22Rv1 (cell line): ENCODE measurements around the gene KRT79.
A peak's percentile ranks its signal among the peaks of the same experiment; 100 is the strongest.

ENCODE experiments used
- H3K27ac ChIP-seq: fragments of 450-650 bp; 2 replicates; pipeline ENCODE4 v1.5.1; 2017
- ZFX ChIP-seq: fragments of 450-650 bp; IDR thresholded peaks from 2 replicates; pipeline ENCODE4 v1.6.1; 2017; ENCODE audit warnings: antibody characterized with exemption, borderline replicate concordance
- TF ChIP-seq, protein P1 (sequence below): fragments of 450-650 bp; IDR thresholded peaks from 2 replicates; pipeline ENCODE4 v1.5.1; 2017; ENCODE audit warnings: mild to moderate bottlenecking

KRT79 gene

DNA sequence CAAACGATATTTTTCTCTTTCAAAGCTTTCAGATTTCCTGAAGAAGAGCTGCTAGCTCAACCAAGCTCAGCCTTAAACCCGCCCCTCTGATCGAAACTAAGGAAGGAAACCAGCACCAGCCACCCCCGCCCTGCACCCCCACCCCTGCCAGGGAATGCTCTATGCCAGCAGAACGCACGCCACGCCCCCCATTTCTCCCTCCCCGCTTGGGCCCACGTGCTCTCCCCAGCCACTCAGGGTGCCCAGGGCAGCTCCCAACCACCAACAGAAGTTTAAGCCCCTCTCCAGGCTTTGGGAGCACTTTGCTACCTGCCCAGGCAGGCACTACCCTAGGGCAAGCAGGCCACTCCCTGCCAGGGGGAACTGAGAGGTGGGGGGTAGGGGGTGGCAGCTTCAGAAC, 33.5 kb upstream of the KRT79 start:
- H3K27ac ChIP-seq, result no peak overlapping the region

DNA sequence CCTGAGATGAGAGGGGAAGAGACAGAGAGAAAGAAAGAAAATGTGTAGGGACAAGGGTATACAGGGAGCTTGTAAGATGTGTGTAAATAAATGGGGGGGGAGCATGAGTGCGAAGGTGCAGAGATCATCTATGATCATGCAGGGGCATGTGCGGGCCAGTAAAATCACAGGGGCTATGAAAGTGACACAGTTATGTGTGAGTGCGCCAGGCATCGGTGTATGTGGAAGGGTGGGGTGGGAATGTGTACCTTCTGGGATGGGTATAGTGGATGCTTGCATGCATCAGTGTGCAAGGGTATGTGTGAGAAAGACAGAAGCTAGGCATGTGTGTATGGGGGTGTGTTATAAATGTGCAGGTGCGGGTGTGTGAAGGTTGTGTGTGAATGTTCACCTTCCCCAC, 33.0 kb upstream of the KRT79 start:
- no peak for TF ChIP-seq ZFX
- TF ChIP-seq, protein P1, sequence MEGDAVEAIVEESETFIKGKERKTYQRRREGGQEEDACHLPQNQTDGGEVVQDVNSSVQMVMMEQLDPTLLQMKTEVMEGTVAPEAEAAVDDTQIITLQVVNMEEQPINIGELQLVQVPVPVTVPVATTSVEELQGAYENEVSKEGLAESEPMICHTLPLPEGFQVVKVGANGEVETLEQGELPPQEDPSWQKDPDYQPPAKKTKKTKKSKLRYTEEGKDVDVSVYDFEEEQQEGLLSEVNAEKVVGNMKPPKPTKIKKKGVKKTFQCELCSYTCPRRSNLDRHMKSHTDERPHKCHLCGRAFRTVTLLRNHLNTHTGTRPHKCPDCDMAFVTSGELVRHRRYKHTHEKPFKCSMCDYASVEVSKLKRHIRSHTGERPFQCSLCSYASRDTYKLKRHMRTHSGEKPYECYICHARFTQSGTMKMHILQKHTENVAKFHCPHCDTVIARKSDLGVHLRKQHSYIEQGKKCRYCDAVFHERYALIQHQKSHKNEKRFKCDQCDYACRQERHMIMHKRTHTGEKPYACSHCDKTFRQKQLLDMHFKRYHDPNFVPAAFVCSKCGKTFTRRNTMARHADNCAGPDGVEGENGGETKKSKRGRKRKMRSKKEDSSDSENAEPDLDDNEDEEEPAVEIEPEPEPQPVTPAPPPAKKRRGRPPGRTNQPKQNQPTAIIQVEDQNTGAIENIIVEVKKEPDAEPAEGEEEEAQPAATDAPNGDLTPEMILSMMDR, result no peak
- no peak overlapping the region for H3K27ac ChIP-seq

More for the DNA sequence above, 33.5 kb upstream of the KRT79 start:
- TF ChIP-seq, protein P1, result no peak
- TF ChIP-seq ZFX, result no peak

DNA sequence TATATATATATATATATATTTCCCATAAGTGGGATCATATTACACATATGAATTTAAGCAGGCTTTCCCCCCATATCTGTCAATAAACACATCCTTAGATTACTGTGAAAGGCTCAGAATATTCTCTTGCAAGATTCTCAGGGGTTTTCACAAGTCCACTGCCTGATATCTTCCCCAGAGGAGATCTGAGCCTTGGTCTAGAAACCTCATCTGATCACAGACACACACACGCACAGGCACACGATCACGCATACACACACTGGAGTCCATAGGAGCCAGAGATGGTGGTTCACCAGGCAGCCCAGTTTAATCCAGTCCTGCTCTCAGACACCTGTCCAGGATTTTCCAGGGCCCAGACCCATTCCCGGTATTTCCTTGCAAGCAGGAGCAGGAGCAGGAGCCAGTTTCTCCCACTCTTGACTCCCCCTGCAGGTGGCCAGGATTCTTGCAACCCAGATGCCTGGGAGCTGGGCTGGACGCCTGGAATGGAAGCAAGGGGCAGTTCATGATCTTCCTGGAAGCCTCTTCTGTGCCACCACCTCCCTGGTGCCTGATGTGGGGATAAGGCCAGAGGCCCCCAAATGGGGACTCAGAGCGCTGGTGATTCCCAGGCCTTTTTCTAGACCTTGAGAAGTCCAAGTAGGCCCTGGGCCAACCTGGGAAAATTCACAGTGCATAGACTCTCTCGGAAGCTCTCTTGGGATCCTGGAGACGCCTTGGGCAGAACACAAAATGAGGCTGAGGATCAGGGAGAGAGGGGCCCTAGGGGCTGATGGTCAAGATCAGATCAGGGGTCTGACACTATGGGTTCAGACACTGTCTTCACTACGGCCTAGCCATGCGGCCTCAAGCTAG, 31.2 kb upstream of the KRT79 start:
- TF ChIP-seq ZFX, result no peak
- TF ChIP-seq, protein P1, result peak; percentile 97
- no peak overlapping the region for H3K27ac ChIP-seq

DNA sequence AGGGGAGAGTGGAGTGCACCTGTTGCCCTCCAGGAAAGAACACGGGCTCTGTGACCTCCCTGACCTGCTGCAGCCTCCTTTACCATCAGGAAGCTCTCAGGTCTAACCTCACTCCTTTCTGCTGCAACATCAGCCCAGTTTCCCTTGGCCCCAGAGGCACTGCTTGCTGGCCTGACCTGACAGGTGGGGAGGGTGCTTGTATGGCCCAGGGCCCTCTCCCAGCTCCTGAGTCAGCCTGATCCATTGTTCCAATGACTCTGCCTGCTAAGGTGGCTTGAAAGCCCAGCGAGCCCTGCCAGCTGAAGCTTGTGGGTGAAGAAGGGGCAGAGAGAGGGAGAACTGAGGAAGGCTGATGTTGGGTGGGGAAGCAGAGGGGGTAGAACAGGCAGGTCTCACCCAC, 27.9 kb upstream of the KRT79 start:
- TF ChIP-seq, protein P1, result no peak
- TF ChIP-seq ZFX, result no peak

DNA sequence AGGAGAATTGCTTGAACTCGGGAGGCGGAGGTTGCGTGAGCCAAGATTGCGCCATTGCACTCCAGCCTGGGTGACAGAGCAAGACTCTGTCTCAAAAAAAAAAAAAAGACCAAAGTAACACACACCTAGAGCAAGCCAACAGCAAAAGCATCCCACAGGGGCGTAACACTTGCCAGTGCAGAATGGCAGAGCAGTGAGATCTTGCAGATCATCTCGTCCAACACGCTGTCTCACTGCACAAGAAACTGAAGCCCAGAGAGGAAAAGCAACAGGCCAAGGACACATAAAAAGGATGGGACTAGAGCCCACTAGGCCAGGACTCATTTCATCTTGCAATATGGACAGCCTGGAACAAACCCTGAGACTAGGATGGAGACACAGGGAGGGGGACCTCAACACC, 27.4 kb upstream of the KRT79 start:
- TF ChIP-seq, protein P1, result no peak
- no peak for TF ChIP-seq ZFX
- no peak overlapping the region for H3K27ac ChIP-seq

More for the DNA sequence above, 27.9 kb upstream of the KRT79 start:
- H3K27ac ChIP-seq, result no peak overlapping the region

DNA sequence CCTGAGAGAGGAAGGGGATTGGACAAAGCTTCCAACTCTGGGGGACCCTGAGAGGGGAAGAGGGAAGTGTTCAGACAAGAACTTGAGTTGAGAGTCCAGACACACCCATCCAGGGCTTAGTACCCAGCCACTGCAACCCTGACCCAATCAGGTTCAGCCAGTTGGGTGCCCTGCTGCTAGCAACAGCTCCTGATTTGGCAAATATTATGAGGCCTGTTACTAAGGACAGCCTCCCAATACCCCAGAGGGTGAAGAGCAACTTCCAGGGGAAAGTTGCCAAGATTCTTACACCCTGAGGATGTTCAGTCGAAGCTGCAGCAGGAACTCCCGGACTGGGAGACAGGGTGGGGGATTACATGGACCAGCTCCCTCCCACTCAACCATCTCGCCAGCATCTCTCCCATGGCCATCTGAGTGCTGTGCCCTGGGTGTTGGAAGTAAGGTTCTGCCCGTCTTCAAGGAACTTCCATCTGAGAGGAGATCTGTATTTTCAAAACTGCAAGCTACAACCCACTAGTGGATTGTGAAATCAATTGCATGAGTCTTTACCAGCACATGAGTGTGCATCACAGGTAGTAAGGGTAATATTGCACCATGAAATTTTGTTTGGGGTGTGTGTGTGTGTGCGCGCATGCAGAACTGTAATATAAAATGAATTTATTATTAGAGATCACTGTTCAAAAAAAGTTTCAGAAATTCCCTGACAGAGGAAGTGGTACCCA, 26.2 kb upstream of the KRT79 start:
- no peak overlapping the region for H3K27ac ChIP-seq
- no peak for TF ChIP-seq ZFX
- TF ChIP-seq, protein P1, result no peak

DNA sequence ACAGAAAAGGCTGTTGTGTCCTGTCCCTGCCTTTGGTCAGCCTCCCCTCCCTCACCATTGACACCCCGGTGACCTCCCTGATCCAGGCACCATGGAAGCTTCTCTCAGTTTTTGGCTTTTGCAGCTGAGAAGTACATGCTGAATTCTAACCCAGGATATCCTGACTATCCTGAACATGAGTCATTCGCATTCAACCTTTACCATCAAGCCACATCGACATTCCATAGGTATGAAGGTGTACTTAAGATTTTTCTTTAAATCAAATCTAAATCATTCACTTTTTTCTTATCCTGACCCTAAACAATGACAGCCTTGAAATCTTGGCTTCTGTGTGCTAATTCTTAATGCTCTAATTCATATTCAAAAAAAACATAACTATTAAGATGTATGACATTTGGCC, 23.4 kb upstream of the KRT79 start:
- TF ChIP-seq ZFX, result no peak
- TF ChIP-seq, protein P1, result no peak
- H3K27ac ChIP-seq, result no peak overlapping the region
